Skeletal muscle satellite cell (primary cell): Measurements from ENCODE around the gene SRSF2.
A peak's percentile ranks its signal among the peaks of the same experiment; 100 is the strongest.
"Not testable (repeated sequence)": the region's sequence is repeated elsewhere in the genome, so short reads cannot be mapped to it uniquely, and the experiment has no call there.

Experiments used
- H3K27me3 ChIP-seq: 2 replicates; pipeline ENCODE4 v1.7.0; 2013; ENCODE audit warnings: low read length; ENCODE audit not compliant: control insufficient read depth, insufficient read depth
- H3K36me3 ChIP-seq: 2 replicates; pipeline ENCODE4 v1.7.0; 2013; ENCODE audit warnings: mild to moderate bottlenecking, control low read depth, low read length; ENCODE audit not compliant: insufficient read depth
- H3K4me1 ChIP-seq: 2 replicates; pipeline ENCODE4 v1.7.0; 2013; ENCODE audit warnings: low read length; ENCODE audit not compliant: control insufficient read depth, insufficient read depth
- H3K4me2 ChIP-seq: 2 replicates; pipeline ENCODE4 v1.7.0; 2013; ENCODE audit warnings: mild to moderate bottlenecking, low read length
- H3K4me3 ChIP-seq: 2 replicates; pipeline ENCODE4 v1.7.0; 2013; ENCODE audit warnings: low read length
- H3K9ac ChIP-seq: 2 replicates; pipeline ENCODE4 v1.7.0; 2013; ENCODE audit warnings: mild to moderate bottlenecking, low read depth, low read length, moderate library complexity
- H3K9me3 ChIP-seq: replicated peaks from 2 replicates; pipeline ENCODE4 v1.7.0; 2013; ENCODE audit warnings: mild to moderate bottlenecking, control low read depth, low read length

Gene SRSF2

DNA sequence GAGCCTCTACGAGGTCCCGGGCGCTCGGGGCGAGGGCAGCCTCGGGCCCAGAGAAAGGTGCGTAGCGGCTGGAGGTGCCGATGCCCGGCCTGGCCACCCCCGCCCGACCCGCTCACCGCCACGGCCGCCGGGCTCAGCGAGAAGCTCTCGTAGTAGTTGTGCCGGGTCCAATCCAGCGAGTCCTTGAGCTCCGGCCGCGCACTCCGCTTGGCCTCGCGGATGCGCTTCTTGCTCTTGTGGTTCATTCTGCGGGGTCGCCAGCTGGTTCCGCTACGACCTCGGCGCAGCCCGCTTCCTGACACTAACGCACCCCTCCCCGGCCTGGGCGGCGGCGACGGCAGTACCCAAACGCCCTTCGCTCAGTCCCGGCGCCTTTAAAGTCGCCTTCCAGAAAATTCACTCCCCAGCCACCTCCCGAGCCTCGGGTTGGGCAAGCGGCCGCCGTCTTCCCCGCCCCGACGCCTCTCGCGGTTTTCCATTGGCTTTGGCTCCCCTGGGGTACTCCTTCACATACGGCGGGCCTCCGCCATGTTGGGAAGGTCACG, 10.8 kb downstream of the SRSF2 start, which contains the start of gene JMJD6:
Gene JMJD6 (minus strand): TSS at position 376 of the 545 bp plus-strand sequence. CDS start 131 bp downstream, at position 245.
- H3K9me3 ChIP-seq = no peaks in the 10 kb centered on the region
- no peaks in the 10 kb centered on the region for H3K27me3 ChIP-seq
- peak within 1 kb of the TSS; percentile 86 for H3K4me3 ChIP-seq
- peaks cover 27% of the 10 kb centered on the region for H3K4me1 ChIP-seq
- peak within 1 kb of the TSS; percentile 100 for H3K9ac ChIP-seq
- H3K36me3 ChIP-seq = peaks cover 36% of the 10 kb centered on the region
- peak within 1 kb of the TSS; percentile 91 for H3K4me2 ChIP-seq

DNA sequence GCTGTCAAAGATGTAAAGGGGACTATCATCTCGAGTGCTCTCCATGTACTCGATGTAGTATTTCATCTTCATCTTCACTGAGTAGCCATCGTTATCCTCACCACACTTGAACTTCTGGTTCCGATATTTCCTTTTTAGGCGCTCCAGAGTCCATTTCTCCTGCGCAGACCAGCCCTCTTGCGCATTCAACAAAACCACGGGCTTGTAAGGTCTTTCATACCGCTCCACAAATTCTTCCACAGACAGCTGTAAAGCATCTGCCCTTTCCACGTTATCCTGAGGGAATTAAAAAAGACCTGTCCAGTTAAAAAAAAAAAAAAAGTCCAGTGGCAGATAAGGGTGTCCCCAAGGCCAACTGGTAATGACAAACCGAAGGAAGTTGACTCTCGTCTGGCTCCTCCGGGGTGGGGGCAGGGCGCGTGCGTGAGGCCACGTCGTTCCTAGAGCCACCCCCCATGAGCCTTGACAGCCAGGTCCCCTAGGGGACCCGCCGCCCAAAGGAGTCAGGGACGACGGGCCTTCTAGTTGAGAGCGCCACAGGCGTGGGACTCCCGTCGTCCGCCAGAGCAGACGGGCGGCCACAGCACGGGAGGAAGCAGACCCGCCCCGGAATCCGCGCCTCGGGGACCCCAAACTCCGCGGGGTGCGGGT, 11.4 kb downstream of the SRSF2 start:
- Histone ChIP-seq H3K4me3 (peak overlapping the region; percentile 86), H3K27me3 (no peaks in the 10 kb centered on the region), H3K4me1 (peaks cover 27% of the 10 kb centered on the region), H3K36me3 (peaks cover 38% of the 10 kb centered on the region), H3K9ac (peak overlapping the region; percentile 100), H3K4me2 (peak overlapping the region; percentile 91), H3K9me3 (no peaks in the 10 kb centered on the region)

DNA sequence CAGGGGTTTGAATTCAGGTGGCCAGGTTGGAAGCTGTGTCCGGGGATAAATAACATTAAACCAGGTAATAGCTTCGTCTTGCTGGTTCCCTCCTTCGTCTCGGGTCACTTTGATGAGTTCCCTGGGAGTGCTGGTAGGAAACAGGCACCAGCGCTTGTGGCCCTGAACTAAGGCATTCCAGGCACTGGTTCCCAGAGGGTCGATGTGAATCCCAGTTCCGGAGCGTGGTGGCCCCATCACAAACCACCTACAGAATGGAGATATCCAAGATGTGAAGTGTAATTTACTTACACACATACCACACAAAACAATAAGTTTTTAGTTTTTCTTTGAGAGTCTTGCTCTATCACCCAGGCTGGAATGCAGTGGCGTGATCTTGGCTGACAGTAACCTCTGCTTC, 13.3 kb downstream of the SRSF2 start:
- peaks cover 57% of the 10 kb centered on the region for H3K36me3 ChIP-seq
- H3K4me1 ChIP-seq = peaks cover 21% of the 10 kb centered on the region
- no peaks in the 10 kb centered on the region for H3K9me3 ChIP-seq
- H3K27me3 ChIP-seq = no peaks in the 10 kb centered on the region
- no peak overlapping the region for H3K9ac ChIP-seq
- no peak overlapping the region for H3K4me2 ChIP-seq
- H3K4me3 ChIP-seq = no peak overlapping the region

DNA sequence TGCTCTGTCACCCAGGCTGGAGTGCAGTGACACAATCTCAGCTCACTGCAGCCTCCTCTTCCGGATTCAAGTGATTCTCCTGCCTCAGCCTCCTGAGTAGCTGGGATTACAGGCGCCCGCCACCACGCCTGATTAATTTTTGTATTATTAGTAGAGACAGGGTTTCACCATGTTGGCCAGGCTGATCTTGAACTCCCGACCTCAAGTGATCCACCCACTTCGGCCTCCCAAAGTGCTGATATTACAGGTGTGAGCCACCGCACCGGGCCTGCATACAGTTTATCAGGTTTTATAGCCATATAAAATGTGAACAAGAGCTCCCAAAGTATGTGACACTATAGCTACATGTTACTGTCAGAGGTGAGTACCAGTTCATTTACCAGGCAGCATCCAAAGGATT, 14.2 kb downstream of the SRSF2 start:
- H3K4me3 ChIP-seq, H3K27me3 ChIP-seq, H3K4me2 ChIP-seq, H3K9ac ChIP-seq, H3K9me3 ChIP-seq: not testable (repeated sequence)
- H3K4me1 ChIP-seq = peaks cover 20% of the 10 kb centered on the region
- peaks cover 66% of the 10 kb centered on the region for H3K36me3 ChIP-seq

DNA sequence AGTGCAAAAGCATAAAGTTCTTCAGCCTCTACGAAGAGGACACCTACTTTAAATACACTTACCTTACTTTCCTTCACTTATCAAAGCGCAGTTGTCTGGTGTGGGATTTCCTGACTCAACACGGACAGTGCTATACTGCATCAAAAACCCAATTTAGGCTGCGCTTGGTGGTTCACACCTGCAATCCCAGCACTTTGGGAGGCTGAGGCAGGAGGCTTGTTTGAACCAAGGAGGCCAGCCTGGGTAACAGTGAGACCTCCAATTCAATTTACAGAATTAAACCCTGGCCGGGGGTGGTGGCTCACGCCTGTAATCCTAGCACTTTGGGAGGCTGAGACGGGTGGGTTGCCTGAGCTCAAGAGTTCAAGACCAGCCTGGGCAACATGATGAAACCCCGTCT, 14.9 kb downstream of the SRSF2 start:
- Histone ChIP-seq H3K4me2 (no peak overlapping the region), H3K9me3 (no peaks in the 10 kb centered on the region), H3K4me3 (no peak overlapping the region), H3K27me3 (no peaks in the 10 kb centered on the region), H3K9ac (no peak overlapping the region), H3K4me1 (peaks cover 16% of the 10 kb centered on the region), H3K36me3 (peaks cover 70% of the 10 kb centered on the region)

DNA sequence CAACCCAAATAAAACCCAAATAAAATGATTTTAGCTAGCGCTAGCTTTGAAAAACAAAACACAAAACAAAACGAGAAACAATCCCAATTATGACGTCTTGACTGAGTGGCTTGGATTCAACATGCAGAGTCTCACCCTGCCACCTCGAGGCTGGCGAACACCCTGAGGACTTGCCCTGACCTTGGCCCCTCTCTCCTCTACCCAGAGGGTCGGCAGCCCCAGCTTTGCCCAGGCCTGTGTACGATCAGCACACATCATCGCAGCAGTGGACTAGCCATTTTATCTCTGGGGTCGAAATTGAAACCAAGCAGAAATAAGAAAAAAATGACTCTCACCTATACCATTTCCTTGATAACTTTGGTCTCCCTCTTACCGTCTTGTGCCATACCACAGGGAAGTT, 15.7 kb downstream of the SRSF2 start:
- H3K4me1 ChIP-seq = peaks cover 25% of the 10 kb centered on the region
- H3K4me2 ChIP-seq = no peak overlapping the region
- H3K9me3 ChIP-seq = no peaks in the 10 kb centered on the region
- H3K4me3 ChIP-seq = no peak overlapping the region
- H3K9ac ChIP-seq = no peak overlapping the region
- peaks cover 73% of the 10 kb centered on the region for H3K36me3 ChIP-seq
- H3K27me3 ChIP-seq = no peaks in the 10 kb centered on the region

DNA sequence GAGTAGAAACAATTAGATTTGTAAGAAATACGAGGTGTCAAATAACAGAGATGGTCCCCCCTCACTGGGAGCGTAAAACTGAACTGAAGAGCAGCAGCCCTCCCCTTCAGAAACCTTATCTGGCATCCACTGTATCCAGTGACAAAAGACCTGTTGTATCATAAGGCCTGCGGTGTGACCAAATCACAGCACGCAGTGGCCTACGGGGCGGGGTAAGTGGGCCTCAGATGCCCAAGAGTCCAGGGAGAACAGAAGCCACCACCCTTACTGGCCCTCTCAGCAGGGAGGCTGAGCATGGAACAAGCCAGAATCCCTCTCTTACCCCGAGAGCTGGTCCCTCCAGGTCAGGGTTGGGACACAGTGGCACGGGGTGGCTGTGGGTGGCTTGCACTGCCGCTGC, 16.2 kb downstream of the SRSF2 start:
- Histone ChIP-seq H3K9ac (no peak overlapping the region), H3K9me3 (no peaks in the 10 kb centered on the region), H3K36me3 (peaks cover 73% of the 10 kb centered on the region), H3K4me3 (no peak overlapping the region), H3K27me3 (no peaks in the 10 kb centered on the region), H3K4me2 (no peak overlapping the region), H3K4me1 (peaks cover 30% of the 10 kb centered on the region)

DNA sequence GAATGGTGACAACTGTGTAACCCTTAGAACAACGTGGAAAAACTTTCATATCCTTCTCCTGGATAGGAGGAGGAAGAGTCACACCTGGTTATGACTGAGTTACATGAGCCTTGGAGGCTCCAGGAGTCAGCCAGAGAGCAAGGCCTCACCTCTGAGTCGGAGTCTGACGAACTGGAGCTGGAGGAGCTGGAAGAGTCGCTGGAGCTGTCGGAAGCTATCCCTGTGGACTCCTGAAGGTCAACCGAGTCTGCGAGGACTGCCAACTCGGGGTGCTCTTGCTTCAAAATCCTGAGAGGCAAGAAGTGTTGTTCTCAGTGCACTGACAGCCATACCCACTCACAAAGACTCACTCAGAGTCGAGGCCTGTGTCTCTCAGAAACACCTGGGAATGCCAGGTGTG, 16.9 kb downstream of the SRSF2 start:
- Histone ChIP-seq H3K36me3 (peaks cover 80% of the 10 kb centered on the region), H3K9me3 (no peaks in the 10 kb centered on the region), H3K4me2 (no peak overlapping the region), H3K9ac (no peak overlapping the region), H3K4me3 (no peak overlapping the region), H3K27me3 (no peaks in the 10 kb centered on the region), H3K4me1 (peaks cover 35% of the 10 kb centered on the region)

DNA sequence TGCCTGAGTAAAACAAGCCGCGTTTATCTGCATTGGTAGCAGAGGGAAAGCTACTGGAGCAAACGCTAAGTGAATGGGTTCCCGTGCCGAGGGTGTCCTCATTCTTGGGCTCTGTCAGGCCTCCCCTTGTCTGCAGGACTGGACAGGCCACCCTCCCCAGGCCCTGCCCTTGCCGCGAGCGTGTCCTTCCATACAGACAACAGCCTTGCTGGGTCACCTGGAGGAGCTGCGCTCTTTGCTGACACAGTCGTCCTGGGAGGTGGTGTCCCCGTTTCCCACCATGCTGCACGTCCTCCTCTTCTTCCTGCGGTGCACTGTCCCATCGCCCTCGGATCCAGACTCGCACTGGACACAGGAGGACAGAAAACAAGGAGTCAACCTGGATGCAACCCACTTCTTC, 18.6 kb downstream of the SRSF2 start:
- Histone ChIP-seq H3K4me1 (peaks cover 28% of the 10 kb centered on the region), H3K4me3 (no peak overlapping the region), H3K4me2 (no peak overlapping the region), H3K9me3 (no peaks in the 10 kb centered on the region), H3K9ac (no peak overlapping the region), H3K36me3 (peaks cover 80% of the 10 kb centered on the region), H3K27me3 (no peaks in the 10 kb centered on the region)

DNA sequence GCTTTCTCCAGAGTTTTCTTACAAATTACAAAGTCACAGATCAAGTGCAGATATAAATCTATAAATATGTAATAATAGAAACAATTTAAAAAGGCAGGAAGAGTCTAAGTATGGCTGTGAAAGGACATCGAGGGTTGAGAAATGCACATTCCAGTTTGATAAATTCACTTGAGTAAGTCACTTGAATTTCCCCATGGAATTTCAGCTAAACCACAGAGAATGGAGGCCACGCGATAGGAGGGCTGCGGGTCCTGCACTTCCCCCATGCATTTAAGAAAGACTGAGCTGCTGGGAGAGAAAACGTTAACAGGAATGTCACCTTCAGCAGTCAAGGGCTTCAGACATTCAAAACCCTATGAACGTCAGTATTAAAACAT, 20.3 kb downstream of the SRSF2 start:
- H3K4me1 ChIP-seq = peaks cover 30% of the 10 kb centered on the region
- H3K9me3 ChIP-seq = no peaks in the 10 kb centered on the region
- peak overlapping the region; percentile 33 for H3K4me3 ChIP-seq
- H3K4me2 ChIP-seq = peak overlapping the region; percentile 70
- H3K9ac ChIP-seq = peak overlapping the region; percentile 83
- H3K36me3 ChIP-seq = peaks cover 73% of the 10 kb centered on the region
- no peaks in the 10 kb centered on the region for H3K27me3 ChIP-seq

DNA sequence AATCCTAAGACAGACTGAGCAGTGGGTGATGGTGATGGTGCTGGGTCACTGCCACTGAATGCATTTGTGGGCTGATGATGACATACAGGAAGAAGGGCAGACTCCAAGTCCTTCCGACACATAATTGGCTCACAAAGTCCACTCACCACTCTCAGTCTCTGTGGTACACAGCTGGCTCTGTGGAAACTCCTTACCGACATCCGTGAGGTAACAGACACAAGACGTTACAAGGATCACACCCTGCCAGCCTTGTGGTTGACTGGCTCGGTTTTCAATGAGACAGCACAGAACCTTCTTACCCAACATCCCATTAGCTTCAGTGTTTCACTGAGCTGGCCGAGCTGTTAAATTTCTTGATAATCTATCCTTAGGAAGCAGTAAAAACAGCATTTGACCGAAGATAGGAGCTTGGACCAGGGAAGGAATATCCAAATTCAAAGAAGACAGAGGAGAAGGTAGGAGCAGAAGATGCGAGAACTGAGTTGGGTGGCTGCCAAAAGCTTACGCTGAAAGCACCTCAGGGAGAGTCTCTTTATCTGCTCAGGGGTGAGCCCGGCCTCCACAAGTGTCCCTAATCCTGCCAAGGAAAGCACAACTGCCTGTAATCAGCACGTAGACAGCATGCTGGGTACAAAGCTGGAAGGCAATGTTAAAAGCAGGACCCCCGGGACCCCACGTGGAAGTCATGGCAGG, 20.8 kb downstream of the SRSF2 start:
- Histone ChIP-seq H3K4me3 (peak overlapping the region; percentile 33), H3K4me1 (peaks cover 35% of the 10 kb centered on the region), H3K9ac (peak overlapping the region; percentile 83), H3K9me3 (no peaks in the 10 kb centered on the region), H3K27me3 (no peaks in the 10 kb centered on the region), H3K4me2 (peak overlapping the region; percentile 70), H3K36me3 (peaks cover 68% of the 10 kb centered on the region)

DNA sequence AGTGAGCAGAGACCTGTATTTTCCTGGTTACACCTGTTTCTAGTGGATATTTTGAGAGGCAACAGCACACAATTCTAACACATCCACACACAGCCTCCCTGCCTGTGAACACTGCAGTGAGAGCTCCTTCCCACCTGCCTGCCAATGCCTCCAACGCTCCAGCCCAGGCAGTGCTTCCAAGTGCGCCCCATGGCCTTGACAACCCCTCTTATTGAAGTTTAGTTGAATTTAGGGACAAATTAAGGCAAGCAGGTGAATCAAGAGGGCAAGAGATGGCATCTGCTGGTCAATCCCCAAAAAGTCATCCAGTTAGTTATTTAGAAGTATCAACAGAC, 21.7 kb downstream of the SRSF2 start:
- peak overlapping the region; percentile 62 for H3K9ac ChIP-seq
- H3K36me3 ChIP-seq = peaks cover 59% of the 10 kb centered on the region
- H3K9me3 ChIP-seq = no peaks in the 10 kb centered on the region
- no peaks in the 10 kb centered on the region for H3K27me3 ChIP-seq
- H3K4me3 ChIP-seq = no peak overlapping the region
- peak overlapping the region; percentile 33 for H3K4me2 ChIP-seq
- H3K4me1 ChIP-seq = peaks cover 39% of the 10 kb centered on the region
